Activated B cell treated with CpG ODN at 0.5 μM for 24 hours (primary cell): ENCODE measurements around the gene UNC119. TPM values are rescaled to one million over a fixed set of nuclear protein-coding genes. Genes with fewer than 3 reads are reported as not detected.

ENCODE experiments used
- ATAC-seq: fragments of 200-7000 bp; cut with Tn5 transposase; one replicate; pipeline ENCODE4 v1.10.0; 2021; ENCODE audit warnings: low read depth, mild to moderate bottlenecking, moderate library complexity
- CTCF ChIA-PET: fragments of 350-600 bp; sonication (Branson Sonifier 250); formaldehyde crosslinking; loops from one replicate; lab custom pipeline; 2021; ENCODE audit warnings: antibody characterized with exemption; lab: Charles Lee
- POLR2A ChIA-PET: fragments of 350-600 bp; sonication (Branson Sonifier 250); formaldehyde crosslinking; loops from one replicate; lab custom pipeline; 2021; ENCODE audit warnings: antibody characterized with exemption; lab: Charles Lee
- DNase-seq: peaks from one replicate; pipeline ENCODE4 v3.0.0; 2022
- H3K27ac Mint-ChIP-seq: one replicate; pipeline ENCODE4 v1.8.0; 2020; ENCODE audit warnings: mixed read lengths
- H3K27me3 Mint-ChIP-seq: one replicate; pipeline ENCODE4 v1.8.0; 2021; ENCODE audit warnings: mixed read lengths
- H3K36me3 Mint-ChIP-seq: one replicate; pipeline ENCODE4 v1.8.0; 2021; ENCODE audit warnings: low read depth, mixed read lengths
- H3K4me1 Mint-ChIP-seq: one replicate; pipeline ENCODE4 v1.8.0; 2021; ENCODE audit warnings: mixed read lengths
- H3K4me3 Mint-ChIP-seq: one replicate; pipeline ENCODE4 v1.8.0; 2020; ENCODE audit warnings: mild to moderate bottlenecking, mixed read lengths
- H3K9me3 Mint-ChIP-seq: one replicate; pipeline ENCODE4 v1.8.0; 2020; ENCODE audit warnings: mixed read lengths
- intact Hi-C: fragments of 100-400 bp; cut with micrococcal nuclease; formaldehyde crosslinking; loops from one replicate; pipeline ENCODE4 v1.15.1; 2024
- total RNA-seq: library from RNA; stranded (reverse); gene quantifications from 2 replicates; pipeline ENCODE4 v1.2.3, GENCODE V29; 2022
- TF ChIP-seq, protein P1 (sequence below): fragments of 200-600 bp; IDR thresholded peaks from one replicate; pipeline ENCODE4 v1.8.0; 2022; ENCODE audit warnings: antibody characterized with exemption, mild to moderate bottlenecking

UNC119 gene
- total RNA-seq, 1 donor from 2014 or later, result 437 TPM

DNA sequence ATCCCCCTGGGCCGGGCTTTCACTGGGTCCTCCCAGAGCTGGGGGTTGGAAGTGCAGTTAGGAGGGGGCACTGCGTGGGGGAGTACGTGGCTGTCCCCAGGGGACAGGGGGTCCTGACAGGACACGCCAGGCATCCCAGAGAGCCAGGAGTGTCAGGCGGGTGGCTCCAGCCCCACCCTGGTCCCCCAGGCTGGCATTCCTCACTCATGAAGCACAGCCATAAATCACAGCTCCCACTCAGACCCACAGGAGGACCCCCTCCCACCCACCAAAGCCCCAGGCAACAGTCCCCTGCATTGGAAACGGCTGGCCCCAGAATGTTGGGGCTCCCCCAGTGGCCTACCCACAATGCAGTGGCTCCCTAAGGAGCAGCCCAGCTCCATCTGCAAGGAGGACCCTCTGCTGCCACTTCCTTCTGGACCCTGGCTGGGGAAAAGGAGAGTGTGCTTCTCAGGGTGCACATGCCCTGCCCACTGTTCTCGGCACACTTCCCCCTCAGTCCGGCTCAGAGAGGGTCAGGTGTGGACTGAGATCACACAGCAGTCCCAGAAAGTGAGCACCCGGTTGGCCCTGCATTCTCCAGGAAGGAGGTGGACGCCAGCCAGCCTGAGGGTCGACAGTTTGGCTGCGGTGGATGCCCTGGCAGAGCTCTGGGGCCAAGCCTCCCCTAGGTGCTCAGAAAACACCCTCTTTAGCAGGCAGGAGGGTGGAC lies 53.6 kb downstream of the UNC119 start:
- intact Hi-C loops, result no loop called here
- Mint-ChIP-seq H3K36me3 (no peaks in the 10 kb centered on the region), H3K4me1 (peaks cover 28% of the 10 kb centered on the region), H3K27ac (no peak overlapping the region), H3K27me3 (peaks cover 2% of the 10 kb centered on the region), H3K4me3 (no peak overlapping the region), H3K9me3 (no peaks in the 10 kb centered on the region)
- TF ChIP-seq, protein P1, sequence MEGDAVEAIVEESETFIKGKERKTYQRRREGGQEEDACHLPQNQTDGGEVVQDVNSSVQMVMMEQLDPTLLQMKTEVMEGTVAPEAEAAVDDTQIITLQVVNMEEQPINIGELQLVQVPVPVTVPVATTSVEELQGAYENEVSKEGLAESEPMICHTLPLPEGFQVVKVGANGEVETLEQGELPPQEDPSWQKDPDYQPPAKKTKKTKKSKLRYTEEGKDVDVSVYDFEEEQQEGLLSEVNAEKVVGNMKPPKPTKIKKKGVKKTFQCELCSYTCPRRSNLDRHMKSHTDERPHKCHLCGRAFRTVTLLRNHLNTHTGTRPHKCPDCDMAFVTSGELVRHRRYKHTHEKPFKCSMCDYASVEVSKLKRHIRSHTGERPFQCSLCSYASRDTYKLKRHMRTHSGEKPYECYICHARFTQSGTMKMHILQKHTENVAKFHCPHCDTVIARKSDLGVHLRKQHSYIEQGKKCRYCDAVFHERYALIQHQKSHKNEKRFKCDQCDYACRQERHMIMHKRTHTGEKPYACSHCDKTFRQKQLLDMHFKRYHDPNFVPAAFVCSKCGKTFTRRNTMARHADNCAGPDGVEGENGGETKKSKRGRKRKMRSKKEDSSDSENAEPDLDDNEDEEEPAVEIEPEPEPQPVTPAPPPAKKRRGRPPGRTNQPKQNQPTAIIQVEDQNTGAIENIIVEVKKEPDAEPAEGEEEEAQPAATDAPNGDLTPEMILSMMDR, result no peak
- ChIA-PET POLR2A (interaction anchor here (1.3 to 2.3 kb wide), 3 partner anchors 51 to 73 kb away, joined by 3 to 10 read pairs (median 6); partner anchors contain the start of genes PIGS and UNC119), CTCF (no interaction called here)
- ATAC-seq, result no peak
- DNase-seq, result no peak

DNA sequence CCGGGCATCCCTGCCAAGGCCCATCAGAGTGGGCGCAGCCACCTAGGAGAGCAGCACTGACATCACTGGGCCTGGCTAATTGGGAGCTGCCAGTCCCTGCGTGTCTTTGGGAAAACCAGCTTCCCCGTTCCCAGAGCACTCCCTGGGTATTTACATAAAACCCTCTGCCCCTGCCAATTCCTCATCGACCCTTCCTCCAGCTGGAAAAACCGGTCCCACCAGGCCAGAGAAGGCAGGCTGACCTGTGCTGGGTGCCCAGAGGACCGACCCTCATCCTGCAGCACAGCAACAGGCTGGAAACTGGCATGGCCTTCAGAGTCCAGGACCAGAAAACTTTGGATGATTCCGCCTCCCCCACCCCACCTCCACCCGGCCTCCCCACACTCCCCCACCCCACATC lies 54.5 kb downstream of the UNC119 start:
- DNase-seq, result no peak
- Mint-ChIP-seq H3K4me3 (no peak overlapping the region), H3K9me3 (no peaks in the 10 kb centered on the region), H3K27ac (no peak overlapping the region), H3K27me3 (peaks cover 2% of the 10 kb centered on the region), H3K36me3 (no peaks in the 10 kb centered on the region), H3K4me1 (peaks cover 30% of the 10 kb centered on the region)
- ATAC-seq, result no peak
- TF ChIP-seq, protein P1, result no peak
- POLR2A ChIA-PET, result no interaction called here
- CTCF ChIA-PET, result interaction anchor here (1.0 to 1.8 kb wide), 3 partner anchors 56 to 149 kb away, joined by 3 to 5 read pairs (median 4); no protein-coding TSS in a partner anchor
- intact Hi-C loops, result no loop called here

Other genes starting within 250 kb of the UNC119 start
- gene TMEM97, start 233.4 kb downstream of the UNC119 start, total RNA-seq, result 16.1 and 17.6 TPM in 2 replicates
- 24.9 and 25.9 TPM in 2 replicates for gene IFT20, start 217.2 kb downstream of the UNC119 start, total RNA-seq
- gene TNFAIP1, start 216.9 kb downstream of the UNC119 start, total RNA-seq, result 16.3 and 18.9 TPM in 2 replicates
- gene POLDIP2, start 195.1 kb downstream of the UNC119 start, total RNA-seq, result 60.5 and 65.2 TPM in 2 replicates
- not detected in 2 replicates for gene SEBOX, start 187.4 kb downstream of the UNC119 start, total RNA-seq
- gene VTN, start 182.3 kb downstream of the UNC119 start, total RNA-seq, result 0.18 TPM in 1 of 2 replicates, not detected in the other
- gene SARM1, start 180.9 kb downstream of the UNC119 start, total RNA-seq, result 15.0 and 19.9 TPM in 2 replicates
- 1.5 and 2.1 TPM in 2 replicates for gene SLC46A1, start 146.4 kb downstream of the UNC119 start, total RNA-seq
- not detected in 2 replicates for gene SLC13A2, start 79.0 kb downstream of the UNC119 start, total RNA-seq
- gene FOXN1, start 46.3 kb downstream of the UNC119 start, total RNA-seq, result not detected in 2 replicates
- gene PIGS, start 18.9 kb upstream of the UNC119 start, total RNA-seq, result 86.4 and 92.2 TPM in 2 replicates
- gene ALDOC, start 24.3 kb upstream of the UNC119 start, total RNA-seq, result 73.4 and 75.0 TPM in 2 replicates
- 14.6 and 15.8 TPM in 2 replicates for gene SPAG5, start 46.4 kb upstream of the UNC119 start, total RNA-seq
- gene RSKR, start 61.6 kb upstream of the UNC119 start, total RNA-seq, result 21.0 and 26.8 TPM in 2 replicates
- gene BLTP2, start 92.5 kb upstream of the UNC119 start, total RNA-seq, result 162 and 182 TPM in 2 replicates
- gene SDF2, start 109.3 kb upstream of the UNC119 start, total RNA-seq, result 36.1 and 47.7 TPM in 2 replicates
- gene SUPT6H, start 109.6 kb upstream of the UNC119 start, total RNA-seq, result 77.1 and 92.4 TPM in 2 replicates
- 9.1 and 11.0 TPM in 2 replicates for gene PROCA1, start 159.3 kb upstream of the UNC119 start, total RNA-seq
- gene RAB34, start 165.2 kb upstream of the UNC119 start, total RNA-seq, result 21.3 and 23.9 TPM in 2 replicates
- gene RPL23A, start 167.4 kb upstream of the UNC119 start, total RNA-seq, result 3,189 and 3,657 TPM in 2 replicates
- gene TLCD1, start 173.6 kb upstream of the UNC119 start, total RNA-seq, result 40.7 and 41.0 TPM in 2 replicates
- gene NEK8, start 176.2 kb upstream of the UNC119 start, total RNA-seq, result 24.8 and 29.7 TPM in 2 replicates
- 754 and 903 TPM in 2 replicates for gene TRAF4, start 191.4 kb upstream of the UNC119 start, total RNA-seq